BJ (cell line): ENCODE results near the gene KCNAB3. TPM values are rescaled to one million over a fixed set of nuclear protein-coding genes. Genes with fewer than 3 reads are reported as not detected.

ENCODE experiments used
- CTCF ChIA-PET: fragments of 350-600 bp; formaldehyde crosslinking; extraction: SDS; loops from one replicate; lab custom pipeline; 2021; ENCODE audit warnings: antibody characterized with exemption, inconsistent platforms; lab: Yijun Ruan, JAX
- POLR2A ChIA-PET: fragments of 300-600 bp; sonication (Branson Sonifier 250); formaldehyde crosslinking; extraction: SDS; loops from one replicate; lab custom pipeline; 2021; ENCODE audit warnings: antibody characterized with exemption; lab: Charles Lee
- DNase-seq: peaks from one replicate; pipeline ENCODE4 v3.0.0-alpha.2; 2011; ENCODE audit warnings: low read depth
- H3K27me3 ChIP-seq: 2 replicates; pipeline ENCODE4 v1.6.0; 2011; ENCODE audit warnings: low read length; ENCODE audit not compliant: control insufficient read depth, insufficient read depth
- H3K36me3 ChIP-seq: 2 replicates; pipeline ENCODE4 v1.5.1; 2011; ENCODE audit warnings: low read length; ENCODE audit not compliant: control insufficient read depth, insufficient read depth
- H3K4me3 ChIP-seq: 2 replicates; pipeline ENCODE4 v1.5.1; 2011; ENCODE audit warnings: low read depth, mild to moderate bottlenecking, control low read depth, low read length
- polyA plus RNA-seq: library from polyadenylated mRNA; depleted of rRNA; stranded (reverse); fragments of >200 nt; gene quantifications from 2 replicates; pipeline ENCODE4 v1.2.3, GENCODE V29; 2011
- TF ChIP-seq, protein P1 (sequence below): IDR thresholded peaks from 2 replicates; pipeline ENCODE4 v1.5.1; 2011; ENCODE audit warnings: low read depth, mild to moderate bottlenecking, control low read depth, inconsistent platforms, low read length, moderate library complexity; ENCODE audit not compliant: insufficient read depth

The KCNAB3 gene
- polyA plus RNA-seq, 1 experiment = 1.9 TPM

DNA sequence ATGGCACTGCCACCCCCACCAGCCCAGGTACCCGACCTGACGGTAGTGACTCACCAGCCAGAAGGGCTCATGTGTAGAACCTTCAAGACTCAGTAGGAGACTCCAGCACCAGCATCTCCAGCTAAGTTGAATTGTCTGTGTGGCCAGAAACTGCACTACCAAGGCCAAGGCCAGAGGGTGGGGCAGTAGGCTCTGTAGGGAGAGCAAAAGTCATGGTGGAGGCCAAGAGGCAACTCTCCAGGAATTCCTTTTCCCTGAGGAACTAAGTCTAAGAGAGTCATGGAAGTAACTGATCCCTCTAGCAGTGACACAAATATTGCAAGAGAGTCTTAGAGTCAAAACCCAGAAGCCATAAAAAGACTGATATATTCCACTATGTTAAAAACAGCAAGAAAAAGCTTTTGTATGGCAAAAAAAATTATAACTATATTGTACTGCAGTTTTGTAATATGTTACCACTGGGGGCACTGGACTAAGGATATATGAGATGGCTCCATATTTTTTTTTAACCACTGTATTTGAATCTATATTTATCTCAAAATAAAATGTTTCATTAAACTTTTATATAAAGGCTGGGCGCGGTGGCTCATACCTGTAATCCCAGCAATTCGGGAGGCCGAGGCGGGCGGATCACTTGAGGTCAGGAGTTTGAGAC, 42.6 kb upstream of the KCNAB3 start:
- TF ChIP-seq, protein P1, sequence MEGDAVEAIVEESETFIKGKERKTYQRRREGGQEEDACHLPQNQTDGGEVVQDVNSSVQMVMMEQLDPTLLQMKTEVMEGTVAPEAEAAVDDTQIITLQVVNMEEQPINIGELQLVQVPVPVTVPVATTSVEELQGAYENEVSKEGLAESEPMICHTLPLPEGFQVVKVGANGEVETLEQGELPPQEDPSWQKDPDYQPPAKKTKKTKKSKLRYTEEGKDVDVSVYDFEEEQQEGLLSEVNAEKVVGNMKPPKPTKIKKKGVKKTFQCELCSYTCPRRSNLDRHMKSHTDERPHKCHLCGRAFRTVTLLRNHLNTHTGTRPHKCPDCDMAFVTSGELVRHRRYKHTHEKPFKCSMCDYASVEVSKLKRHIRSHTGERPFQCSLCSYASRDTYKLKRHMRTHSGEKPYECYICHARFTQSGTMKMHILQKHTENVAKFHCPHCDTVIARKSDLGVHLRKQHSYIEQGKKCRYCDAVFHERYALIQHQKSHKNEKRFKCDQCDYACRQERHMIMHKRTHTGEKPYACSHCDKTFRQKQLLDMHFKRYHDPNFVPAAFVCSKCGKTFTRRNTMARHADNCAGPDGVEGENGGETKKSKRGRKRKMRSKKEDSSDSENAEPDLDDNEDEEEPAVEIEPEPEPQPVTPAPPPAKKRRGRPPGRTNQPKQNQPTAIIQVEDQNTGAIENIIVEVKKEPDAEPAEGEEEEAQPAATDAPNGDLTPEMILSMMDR = no peak; the same call in none of the 2 replicates
- CTCF ChIA-PET = interaction anchor here (0.6 to 4.0 kb wide), 12 partner anchors 9 to 318 kb away, joined by 3 to 11 read pairs (median 4); no protein-coding TSS in a partner anchor
- H3K4me3 ChIP-seq = no peak overlapping the region
- DNase-seq = no peak
- no peaks in the 10 kb centered on the region for H3K36me3 ChIP-seq
- POLR2A ChIA-PET = no interaction called here
- peaks cover 4% of the 10 kb centered on the region for H3K27me3 ChIP-seq

DNA sequence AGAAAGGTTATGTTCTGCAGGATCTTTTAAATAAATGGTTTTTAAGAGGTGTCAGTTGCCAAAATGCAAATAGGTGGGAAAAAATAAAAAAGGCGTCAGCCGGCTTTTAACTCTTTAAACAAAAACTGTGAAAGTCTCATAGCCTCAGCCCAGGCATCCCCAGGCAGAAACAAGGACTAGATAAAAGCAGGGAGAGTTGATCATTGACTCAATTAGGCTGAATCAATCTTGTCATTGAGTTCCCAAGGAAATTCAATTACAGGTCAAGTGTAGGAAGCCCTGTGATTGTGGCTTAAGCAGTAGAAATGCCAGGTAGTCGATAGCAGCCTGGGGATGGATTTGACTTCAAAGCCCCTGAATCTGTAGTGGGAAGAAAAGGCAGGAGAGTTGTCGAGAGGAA, 42.0 kb upstream of the KCNAB3 start:
- Histone ChIP-seq H3K36me3 (no peaks in the 10 kb centered on the region), H3K4me3 (no peak overlapping the region), H3K27me3 (peaks cover 4% of the 10 kb centered on the region)
- TF ChIP-seq, protein P1 = no peak
- POLR2A ChIA-PET = no interaction called here
- CTCF ChIA-PET = interaction anchor here (0.6 to 4.0 kb wide), 8 partner anchors 9 to 318 kb away, joined by 3 to 11 read pairs (median 4); no protein-coding TSS in a partner anchor
- DNase-seq = no peak

DNA sequence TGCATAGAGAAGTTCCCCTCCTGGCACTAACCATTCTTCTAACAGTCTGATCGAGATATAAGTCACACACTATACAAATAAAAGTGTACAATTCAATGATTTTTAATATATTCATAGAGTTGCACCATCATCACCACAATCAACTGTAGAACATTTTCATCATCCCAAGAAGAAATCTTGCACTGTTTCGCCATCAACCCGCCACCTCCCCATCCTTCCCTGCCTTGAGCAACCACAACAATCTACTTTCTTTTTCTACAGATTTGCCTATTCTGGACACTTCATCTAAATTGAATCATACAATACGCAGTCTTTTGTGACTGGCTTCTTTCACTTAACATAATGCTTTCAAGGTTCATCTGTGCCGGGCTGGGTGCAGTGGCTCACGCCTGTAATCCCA, 39.8 kb upstream of the KCNAB3 start:
- no peak for DNase-seq

DNA sequence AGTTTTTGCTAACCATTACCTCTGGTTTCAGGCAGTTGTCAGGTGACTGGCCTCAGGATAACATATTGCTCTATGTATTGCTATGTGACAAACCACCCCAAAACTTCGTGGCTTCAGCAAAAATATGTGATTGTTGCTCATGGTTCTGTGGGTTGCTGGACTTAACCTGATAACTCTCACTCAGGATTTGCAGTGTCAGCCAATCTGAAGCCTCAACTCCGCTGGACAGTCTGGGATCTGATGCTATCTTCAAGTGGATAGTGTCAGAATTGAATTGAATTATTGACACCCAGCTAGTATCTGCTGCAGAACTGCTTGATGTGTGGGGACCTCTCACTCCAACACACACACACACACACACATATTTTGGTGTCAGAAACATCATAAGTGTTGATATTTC, 38.1 kb upstream of the KCNAB3 start:
- POLR2A ChIA-PET = no interaction called here
- TF ChIP-seq, protein P1 = no peak
- CTCF ChIA-PET = no interaction called here

More for the DNA sequence above, 39.8 kb upstream of the KCNAB3 start:
- CTCF ChIA-PET = no interaction called here
- no peak overlapping the region for H3K4me3 ChIP-seq
- POLR2A ChIA-PET = no interaction called here
- TF ChIP-seq, protein P1 = no peak
- no peaks in the 10 kb centered on the region for H3K36me3 ChIP-seq
- H3K27me3 ChIP-seq = peaks cover 4% of the 10 kb centered on the region

DNA sequence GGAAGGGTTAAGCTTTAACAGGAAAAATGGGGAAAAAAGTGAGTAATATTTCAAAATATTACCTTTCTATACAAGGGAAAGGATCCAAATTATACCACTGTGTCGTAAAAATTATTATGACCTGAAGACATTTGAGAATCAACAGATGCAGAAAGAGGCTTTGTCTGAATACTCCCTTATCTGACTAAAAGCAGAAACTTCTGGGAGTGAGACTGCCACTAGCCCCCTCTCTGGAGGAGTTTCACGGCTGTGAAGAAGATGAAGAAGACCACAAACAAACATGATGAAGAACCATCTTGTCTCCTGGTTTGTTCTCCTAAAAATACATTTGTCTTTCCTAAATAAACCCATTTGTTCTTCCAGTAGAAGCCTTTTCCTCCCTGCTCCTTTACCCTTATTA, 31.8 kb upstream of the KCNAB3 start:
- POLR2A ChIA-PET = no interaction called here
- Histone ChIP-seq H3K36me3 (no peaks in the 10 kb centered on the region), H3K4me3 (no peak overlapping the region), H3K27me3 (peaks cover 2% of the 10 kb centered on the region; the same call in 1 of the 2 replicates)
- no peak for DNase-seq
- CTCF ChIA-PET = interaction anchor here (1.3 to 2.0 kb wide), 2 partner anchors 10 to 29 kb away, joined by 3 to 5 read pairs; no protein-coding TSS in a partner anchor
- TF ChIP-seq, protein P1 = no peak

More for the DNA sequence above, 38.1 kb upstream of the KCNAB3 start:
- Histone ChIP-seq H3K27me3 (peaks cover 4% of the 10 kb centered on the region), H3K4me3 (no peak overlapping the region), H3K36me3 (no peaks in the 10 kb centered on the region)
- DNase-seq = no peak
